ENCODE data around the gene CFAP70.
"Not testable (repeated sequence)": the region's sequence is repeated elsewhere in the genome, so short reads cannot be mapped to it uniquely, and the experiment has no call there.

GRCh38 chr10:73325290-73325689 is 33.4 kb downstream of the CFAP70 start:
- TF ChIP-seq, protein P1, sequence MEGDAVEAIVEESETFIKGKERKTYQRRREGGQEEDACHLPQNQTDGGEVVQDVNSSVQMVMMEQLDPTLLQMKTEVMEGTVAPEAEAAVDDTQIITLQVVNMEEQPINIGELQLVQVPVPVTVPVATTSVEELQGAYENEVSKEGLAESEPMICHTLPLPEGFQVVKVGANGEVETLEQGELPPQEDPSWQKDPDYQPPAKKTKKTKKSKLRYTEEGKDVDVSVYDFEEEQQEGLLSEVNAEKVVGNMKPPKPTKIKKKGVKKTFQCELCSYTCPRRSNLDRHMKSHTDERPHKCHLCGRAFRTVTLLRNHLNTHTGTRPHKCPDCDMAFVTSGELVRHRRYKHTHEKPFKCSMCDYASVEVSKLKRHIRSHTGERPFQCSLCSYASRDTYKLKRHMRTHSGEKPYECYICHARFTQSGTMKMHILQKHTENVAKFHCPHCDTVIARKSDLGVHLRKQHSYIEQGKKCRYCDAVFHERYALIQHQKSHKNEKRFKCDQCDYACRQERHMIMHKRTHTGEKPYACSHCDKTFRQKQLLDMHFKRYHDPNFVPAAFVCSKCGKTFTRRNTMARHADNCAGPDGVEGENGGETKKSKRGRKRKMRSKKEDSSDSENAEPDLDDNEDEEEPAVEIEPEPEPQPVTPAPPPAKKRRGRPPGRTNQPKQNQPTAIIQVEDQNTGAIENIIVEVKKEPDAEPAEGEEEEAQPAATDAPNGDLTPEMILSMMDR (conservative IDR thresholded peaks at IDR 0.05; ENCODE audit: low read depth, low read length): not testable (repeated sequence)
- not testable (repeated sequence) for TF ChIP-seq EZH2 (IDR thresholded peaks at IDR 0.05; ENCODE audit: borderline replicate concordance, low read depth, low read length, poor library complexity, severe bottlenecking)
